Forelimb muscle (tissue), 1 donor: ENCODE data around the gene SAXO2. TPM values are rescaled to one million over a fixed set of nuclear protein-coding genes. Genes with fewer than 3 reads are reported as not detected.
"Not testable (repeated sequence)": the region's sequence is repeated elsewhere in the genome, so short reads cannot be mapped to it uniquely, and the experiment has no call there.

ENCODE experiments used
- DNase-seq: peaks from one replicate; pipeline ENCODE4 v3.0.0-alpha.2; 2013; ENCODE audit warnings: low read depth
- polyA plus RNA-seq: library from polyadenylated mRNA; unstranded; fragments of 120-200 nt; gene quantifications from one replicate; pipeline ENCODE4 v1.2.1, GENCODE V29; 2013; ENCODE audit not compliant: insufficient read length

The SAXO2 gene
- polyA plus RNA-seq, 1 donor: 2.2 TPM

GRCh38 chr15:82333603-82334553 lies 71.3 kb downstream of the SAXO2 start:
- not testable (repeated sequence) for DNase-seq

Other genes starting within 250 kb of the SAXO2 start
- gene MEX3B, start 216.8 kb upstream of the SAXO2 start, polyA plus RNA-seq: 14.6 TPM
- 11.7 TPM for gene EFL1, start 84 bp upstream of the SAXO2 start, polyA plus RNA-seq
- gene GOLGA6L10, start 86.7 kb downstream of the SAXO2 start, polyA plus RNA-seq: 2.8 TPM
- gene GOLGA6L9, start 167.0 kb downstream of the SAXO2 start, polyA plus RNA-seq: 3.9 TPM